Keratinocyte (primary cell): ENCODE data around the gene MYDGF. TPM values are rescaled to one million over a fixed set of nuclear protein-coding genes. Genes with fewer than 3 reads are reported as not detected.
A peak's percentile ranks its signal among the peaks of the same experiment; 100 is the strongest.

Experiments used
- DNase-seq: peaks from one replicate; pipeline ENCODE4 v3.0.0-alpha.2; 2011; ENCODE audit warnings: low read depth, missing footprints, low spot score
- FAIRE-seq: peaks from 2 replicates; lab custom pipeline; 2011; peaks lifted over from hg19 to GRCh38; lab: Jason Lieb, UNC
- H2AFZ ChIP-seq: 2 replicates; pipeline ENCODE4 v1.6.0; 2012; ENCODE audit warnings: low read length, control low read depth, inconsistent platforms; ENCODE audit not compliant: control insufficient read depth
- H3K27ac ChIP-seq: 2 replicates; pipeline ENCODE4 v1.5.1; 2011; ENCODE audit warnings: low read length; ENCODE audit not compliant: control insufficient read depth, insufficient read depth
- H3K27me3 ChIP-seq: 3 replicates; pipeline ENCODE4 v1.6.0; 2011; ENCODE audit warnings: low read length; ENCODE audit not compliant: control insufficient read depth, insufficient read depth; ENCODE audit errors: extremely low read depth
- H3K36me3 ChIP-seq, 2 experiments: 2 replicates in 1 of 2; 3 replicates in 1 of 2; pipeline ENCODE4 v1.5.1; 2011; ENCODE audit warnings: low read length in 2 of 2, mild to moderate bottlenecking in 1 of 2; ENCODE audit not compliant: control insufficient read depth in 2 of 2, insufficient read depth in 2 of 2; ENCODE audit errors: extremely low read depth in 1 of 2
- H3K4me1 ChIP-seq: 3 replicates; pipeline ENCODE4 v1.5.1; 2011; ENCODE audit warnings: low read length; ENCODE audit not compliant: control insufficient read depth, insufficient read depth; ENCODE audit errors: extremely low read depth
- H3K4me2 ChIP-seq: 3 replicates; pipeline ENCODE4 v1.6.0; 2011; ENCODE audit warnings: low read depth, low read length; ENCODE audit not compliant: control insufficient read depth, insufficient read depth; ENCODE audit errors: extremely low read depth
- H3K4me3 ChIP-seq, 3 experiments: fragments of 200-600 bp in 1 of 3; sonication (generic) in 1 of 3; 2 replicates in 2 of 3; 3 replicates in 1 of 3; pipeline ENCODE4 v1.5.1; 2011 to 2016; ENCODE audit warnings: low read length in 3 of 3, mild to moderate bottlenecking in 3 of 3, control low read depth in 2 of 3, inconsistent platforms in 1 of 3, low read depth in 1 of 3, mixed read lengths in 1 of 3, mixed run types in 1 of 3, moderate library complexity in 1 of 3; ENCODE audit not compliant: control insufficient read depth in 2 of 3, insufficient read depth in 2 of 3; ENCODE audit errors: extremely low read depth in 1 of 3
- H3K79me2 ChIP-seq: 2 replicates; pipeline ENCODE4 v1.6.0; 2012; ENCODE audit warnings: low read length; ENCODE audit not compliant: control insufficient read depth, insufficient read depth
- H3K9ac ChIP-seq: 3 replicates; pipeline ENCODE4 v1.6.0; 2011; ENCODE audit warnings: low read length; ENCODE audit not compliant: control insufficient read depth, insufficient read depth; ENCODE audit errors: extremely low read depth
- H3K9me1 ChIP-seq: 3 replicates; pipeline ENCODE4 v1.6.0; 2011; ENCODE audit warnings: low read length; ENCODE audit not compliant: control insufficient read depth, insufficient read depth; ENCODE audit errors: extremely low read depth
- H3K9me3 ChIP-seq: 2 replicates; pipeline ENCODE4 v1.5.1; 2012; ENCODE audit warnings: low read depth, low read length; ENCODE audit not compliant: control insufficient read depth
- H4K20me1 ChIP-seq: 3 replicates; pipeline ENCODE4 v1.6.0; 2011; ENCODE audit warnings: low read length; ENCODE audit not compliant: control insufficient read depth, insufficient read depth; ENCODE audit errors: extremely low read depth
- EZH2 ChIP-seq: IDR thresholded peaks from one replicate; pipeline ENCODE4 v1.6.1; 2012; ENCODE audit warnings: inconsistent platforms, mild to moderate bottlenecking, low read length, moderate library complexity
- dilution Hi-C: fragments of 300-500 bp; cut with MboI; formaldehyde crosslinking; loops from one replicate; pipeline ENCODE4 v1.7.0; 2020; ENCODE audit warnings: low sequenced_read_pairs; ENCODE audit not compliant: extremely low pct_ligation_motif_present
- polyA plus RNA-seq, 5 experiments: library from polyadenylated mRNA; depleted of rRNA in 3 of 5; stranded (reverse) in 3 of 5; stranded (forward) in 1 of 5; unstranded in 1 of 5; fragments of >200 nt; gene quantifications; 1 replicate in 1 of 5; 2 replicates in 3 of 5; 3 replicates in 1 of 5; pipeline versions ENCODE4 v1.2.1 to v1.2.3, GENCODE V29; 2011 to 2012; ENCODE audit warnings: missing spikeins in 2 of 5, low read depth in 1 of 5, low replicate concordance in 1 of 5
- TF ChIP-seq, protein P1 (sequence below), 3 experiments: IDR thresholded peaks in 1 of 3; conservative IDR thresholded peaks in 1 of 3; optimal IDR thresholded peaks in 1 of 3; 2 replicates in 2 of 3; 3 replicates in 1 of 3; pipeline versions ENCODE3 to v1.5.1; 2011; ENCODE audit warnings: low read length in 3 of 3, mild to moderate bottlenecking in 3 of 3, moderate library complexity in 2 of 3, control low read depth in 1 of 3, inconsistent platforms in 1 of 3; ENCODE audit not compliant: insufficient read depth in 2 of 3; ENCODE audit errors: extremely low read depth in 1 of 3

Gene MYDGF
- polyA plus RNA-seq, 1 donor (not counting 4 experiments of a cell fraction or from before 2014, with no cell fraction given): 85.9 TPM

- peak overlapping the region; percentile 81 for H3K9ac ChIP-seq
- dilution Hi-C loops: no loop called here
- H4K20me1 ChIP-seq: no peaks in the 10 kb centered on the region
- H3K4me3 ChIP-seq: peak overlapping the region; percentile 70 to 98 (median 89)
- no peaks in the 10 kb centered on the region for H3K9me1 ChIP-seq
- H3K9me3 ChIP-seq: no peaks in the 10 kb centered on the region
- H3K4me1 ChIP-seq: peaks cover 26% of the 10 kb centered on the region
- H3K27me3 ChIP-seq: no peaks in the 10 kb centered on the region
- no peak for TF ChIP-seq EZH2
- TF ChIP-seq, protein P1, sequence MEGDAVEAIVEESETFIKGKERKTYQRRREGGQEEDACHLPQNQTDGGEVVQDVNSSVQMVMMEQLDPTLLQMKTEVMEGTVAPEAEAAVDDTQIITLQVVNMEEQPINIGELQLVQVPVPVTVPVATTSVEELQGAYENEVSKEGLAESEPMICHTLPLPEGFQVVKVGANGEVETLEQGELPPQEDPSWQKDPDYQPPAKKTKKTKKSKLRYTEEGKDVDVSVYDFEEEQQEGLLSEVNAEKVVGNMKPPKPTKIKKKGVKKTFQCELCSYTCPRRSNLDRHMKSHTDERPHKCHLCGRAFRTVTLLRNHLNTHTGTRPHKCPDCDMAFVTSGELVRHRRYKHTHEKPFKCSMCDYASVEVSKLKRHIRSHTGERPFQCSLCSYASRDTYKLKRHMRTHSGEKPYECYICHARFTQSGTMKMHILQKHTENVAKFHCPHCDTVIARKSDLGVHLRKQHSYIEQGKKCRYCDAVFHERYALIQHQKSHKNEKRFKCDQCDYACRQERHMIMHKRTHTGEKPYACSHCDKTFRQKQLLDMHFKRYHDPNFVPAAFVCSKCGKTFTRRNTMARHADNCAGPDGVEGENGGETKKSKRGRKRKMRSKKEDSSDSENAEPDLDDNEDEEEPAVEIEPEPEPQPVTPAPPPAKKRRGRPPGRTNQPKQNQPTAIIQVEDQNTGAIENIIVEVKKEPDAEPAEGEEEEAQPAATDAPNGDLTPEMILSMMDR (optimal IDR thresholded peaks at IDR 0.05 in 1 of 3, IDR thresholded peaks at IDR 0.05 in 1 of 3, conservative IDR thresholded peaks at IDR 0.05 in 1 of 3; ENCODE audit: extremely low read depth in 1 of 3, insufficient read depth in 2 of 3, low read length in 3 of 3): no peak
- peak overlapping the region; percentile 64 for H3K27ac ChIP-seq
- peaks cover 19% of the 10 kb centered on the region for H3K79me2 ChIP-seq
- FAIRE-seq (peak; percentile 71), DNase-seq (no peak)
- no peak overlapping the region for H2AFZ ChIP-seq
- H3K36me3 ChIP-seq: no peaks in the 10 kb centered on the region
- H3K4me2 ChIP-seq: peak overlapping the region; percentile 98
Measured at GRCh38 chr19:4641132-4641531, 29.0 kb downstream of the MYDGF start.

DNA sequence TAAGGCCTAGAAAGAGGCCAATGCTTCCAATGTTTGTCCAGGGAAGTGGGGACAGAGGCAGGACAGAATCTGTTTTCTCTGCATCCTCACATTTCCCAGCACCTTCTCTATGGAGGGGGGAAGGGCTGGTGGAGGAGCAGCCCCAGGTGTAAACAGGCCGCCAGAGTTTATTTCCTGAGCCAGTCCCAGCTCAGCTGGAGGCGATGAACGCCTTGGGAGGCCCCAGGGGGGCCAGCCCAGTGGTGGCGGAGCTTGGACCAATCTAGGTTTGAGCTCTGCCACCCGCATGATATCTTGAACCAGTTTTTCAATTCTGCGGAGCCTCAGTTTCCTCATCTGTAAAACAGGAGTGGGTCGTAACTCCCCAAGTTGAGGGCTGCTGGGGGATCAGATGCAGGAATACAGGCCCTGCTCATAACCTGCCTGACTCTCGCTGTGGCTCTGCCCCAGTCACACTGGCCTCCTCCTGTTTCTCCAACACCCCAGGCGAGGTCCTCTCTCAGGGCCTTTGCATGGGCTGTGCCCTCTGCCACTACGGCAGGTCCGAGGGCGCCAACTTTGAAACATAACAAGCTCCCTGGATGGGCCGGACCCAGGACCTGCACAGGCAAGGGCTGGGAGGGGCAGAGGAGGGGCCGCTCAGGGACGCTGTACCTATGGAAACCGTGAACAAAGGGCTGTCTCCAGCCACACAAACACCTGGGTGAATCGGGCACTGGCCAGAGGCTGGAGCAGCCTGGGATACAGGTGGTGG is 29.7 kb downstream of the MYDGF start:
- H3K9me3 ChIP-seq: no peaks in the 10 kb centered on the region
- dilution Hi-C loops: no loop called here
- no peaks in the 10 kb centered on the region for H3K9me1 ChIP-seq
- H3K4me3 ChIP-seq: peak overlapping the region; percentile 70 to 98 (median 89)
- DNase-seq (no peak), FAIRE-seq (no peak)
- H2AFZ ChIP-seq: no peak overlapping the region
- H3K9ac ChIP-seq: peak overlapping the region; percentile 81
- H3K27ac ChIP-seq: peak overlapping the region; percentile 64
- H4K20me1 ChIP-seq: no peaks in the 10 kb centered on the region
- no peaks in the 10 kb centered on the region for H3K36me3 ChIP-seq
- peak overlapping the region; percentile 98 for H3K4me2 ChIP-seq
- peaks cover 19% of the 10 kb centered on the region for H3K79me2 ChIP-seq
- no peaks in the 10 kb centered on the region for H3K27me3 ChIP-seq
- peaks cover 33% of the 10 kb centered on the region for H3K4me1 ChIP-seq
- TF ChIP-seq EZH2: no peak
- TF ChIP-seq, protein P1 (optimal IDR thresholded peaks at IDR 0.05 in 1 of 3, IDR thresholded peaks at IDR 0.05 in 1 of 3, conservative IDR thresholded peaks at IDR 0.05 in 1 of 3; ENCODE audit: extremely low read depth in 1 of 3, insufficient read depth in 2 of 3, low read length in 3 of 3): no peak
